Activated CD8-positive, alpha-beta T cell treated with anti-CD3 and anti-CD28 coated beads for 36 hours (primary cell): ENCODE measurements around the gene ZNF346. TPM values are rescaled to one million over a fixed set of nuclear protein-coding genes. Genes with fewer than 3 reads are reported as not detected.

ENCODE experiments used
- ATAC-seq: fragments of 200-7000 bp; cut with Tn5 transposase; one replicate; pipeline ENCODE4 v1.10.0; 2021; ENCODE audit warnings: mild to moderate bottlenecking, moderate library complexity
- CTCF ChIA-PET: fragments of 350-600 bp; sonication (Branson Sonifier 250); formaldehyde crosslinking; loops from one replicate; lab custom pipeline; 2021; ENCODE audit warnings: antibody characterized with exemption; lab: Charles Lee
- POLR2A ChIA-PET: fragments of 350-600 bp; sonication (Branson Sonifier 250); formaldehyde crosslinking; loops from one replicate; lab custom pipeline; 2021; ENCODE audit warnings: antibody characterized with exemption; lab: Charles Lee
- DNase-seq: peaks from one replicate; pipeline ENCODE4 v3.0.0-alpha.2; 2020
- H3K27ac Mint-ChIP-seq: one replicate; pipeline ENCODE4 v1.8.0; 2021; ENCODE audit warnings: mild to moderate bottlenecking, mixed read lengths
- H3K27me3 Mint-ChIP-seq: one replicate; pipeline ENCODE4 v1.8.0; 2021; ENCODE audit warnings: mixed read lengths
- H3K36me3 Mint-ChIP-seq: one replicate; pipeline ENCODE4 v1.8.0; 2021; ENCODE audit warnings: low read depth, mixed read lengths
- H3K4me1 Mint-ChIP-seq: one replicate; pipeline ENCODE4 v1.8.0; 2021; ENCODE audit warnings: low read depth, mixed read lengths
- H3K4me3 Mint-ChIP-seq: one replicate; pipeline ENCODE4 v1.8.0; 2021; ENCODE audit warnings: mild to moderate bottlenecking, moderate library complexity, mixed read lengths
- H3K9me3 Mint-ChIP-seq: one replicate; pipeline ENCODE4 v1.8.0; 2021; ENCODE audit warnings: mixed read lengths
- intact Hi-C: fragments of 100-400 bp; cut with micrococcal nuclease; formaldehyde crosslinking; loops from one replicate; pipeline ENCODE4 v1.10.0; 2022
- total RNA-seq, 2 experiments: library from RNA; stranded (reverse); gene quantifications; one replicate each; pipeline ENCODE4 v1.2.3, GENCODE V29; 2021
- TF ChIP-seq, protein P1 (sequence below): fragments of 200-600 bp; IDR thresholded peaks from one replicate; pipeline ENCODE4 v1.8.0; 2022; ENCODE audit warnings: antibody characterized with exemption, mild to moderate bottlenecking

The ZNF346 gene
- total RNA-seq, 2 experiments from 2014 or later = 15.0 to 17.0 TPM

DNA sequence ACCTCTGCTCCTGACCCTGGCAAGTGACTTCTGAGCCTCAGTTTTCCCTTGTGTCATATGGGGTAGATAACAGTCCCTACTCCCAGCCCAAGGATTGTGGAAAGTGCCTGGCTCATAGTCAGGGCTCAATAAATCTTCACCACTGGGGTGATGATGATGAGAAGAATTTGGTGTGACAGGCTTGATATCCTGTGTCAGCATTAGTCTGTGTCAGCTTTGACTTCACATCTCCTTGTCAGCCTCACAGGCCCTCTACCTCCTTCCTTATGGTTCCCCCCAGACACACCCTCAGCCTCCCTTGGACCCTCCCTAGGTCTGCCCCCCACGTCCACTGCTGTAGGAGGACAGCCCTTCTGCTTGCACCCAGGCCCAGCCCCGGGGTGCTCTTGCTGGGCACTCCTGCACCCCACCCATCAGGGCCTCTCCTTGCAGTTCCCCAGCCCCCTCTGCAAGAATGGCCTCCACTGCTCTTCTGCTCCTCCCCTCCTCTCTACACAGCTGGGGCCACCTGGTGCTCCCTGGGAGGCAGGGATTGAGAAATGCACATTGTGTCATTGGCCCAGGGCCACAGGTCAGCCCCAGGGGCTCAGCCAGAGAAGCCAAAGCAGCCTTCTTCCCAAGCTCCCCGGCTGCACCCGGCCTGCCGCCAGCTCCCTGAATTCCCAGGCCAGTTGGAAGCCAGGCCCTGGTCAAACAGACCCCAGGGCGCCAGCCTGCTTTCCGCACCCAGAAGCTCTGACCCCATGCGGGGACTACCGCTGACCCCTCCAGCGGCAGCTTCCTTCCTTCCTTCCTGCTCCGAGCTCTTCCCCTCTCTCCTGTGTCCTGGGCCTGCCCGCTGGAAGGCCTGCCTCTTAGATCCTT, 72.0 kb downstream of the ZNF346 start:
- TF ChIP-seq, protein P1, sequence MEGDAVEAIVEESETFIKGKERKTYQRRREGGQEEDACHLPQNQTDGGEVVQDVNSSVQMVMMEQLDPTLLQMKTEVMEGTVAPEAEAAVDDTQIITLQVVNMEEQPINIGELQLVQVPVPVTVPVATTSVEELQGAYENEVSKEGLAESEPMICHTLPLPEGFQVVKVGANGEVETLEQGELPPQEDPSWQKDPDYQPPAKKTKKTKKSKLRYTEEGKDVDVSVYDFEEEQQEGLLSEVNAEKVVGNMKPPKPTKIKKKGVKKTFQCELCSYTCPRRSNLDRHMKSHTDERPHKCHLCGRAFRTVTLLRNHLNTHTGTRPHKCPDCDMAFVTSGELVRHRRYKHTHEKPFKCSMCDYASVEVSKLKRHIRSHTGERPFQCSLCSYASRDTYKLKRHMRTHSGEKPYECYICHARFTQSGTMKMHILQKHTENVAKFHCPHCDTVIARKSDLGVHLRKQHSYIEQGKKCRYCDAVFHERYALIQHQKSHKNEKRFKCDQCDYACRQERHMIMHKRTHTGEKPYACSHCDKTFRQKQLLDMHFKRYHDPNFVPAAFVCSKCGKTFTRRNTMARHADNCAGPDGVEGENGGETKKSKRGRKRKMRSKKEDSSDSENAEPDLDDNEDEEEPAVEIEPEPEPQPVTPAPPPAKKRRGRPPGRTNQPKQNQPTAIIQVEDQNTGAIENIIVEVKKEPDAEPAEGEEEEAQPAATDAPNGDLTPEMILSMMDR = no peak
- Mint-ChIP-seq H3K9me3 (no peaks in the 10 kb centered on the region), H3K4me1 (no peaks in the 10 kb centered on the region), H3K27ac (no peak overlapping the region), H3K27me3 (peaks cover 2% of the 10 kb centered on the region), H3K4me3 (no peak overlapping the region), H3K36me3 (no peaks in the 10 kb centered on the region)
- ATAC-seq = no peak
- ChIA-PET CTCF (interaction anchor here (0.7 kb wide), 1 partner anchor 9 kb away, joined by 3 read pairs; no protein-coding TSS in a partner anchor), POLR2A (no interaction called here)
- DNase-seq = no peak
- intact Hi-C loops = no loop called here

DNA sequence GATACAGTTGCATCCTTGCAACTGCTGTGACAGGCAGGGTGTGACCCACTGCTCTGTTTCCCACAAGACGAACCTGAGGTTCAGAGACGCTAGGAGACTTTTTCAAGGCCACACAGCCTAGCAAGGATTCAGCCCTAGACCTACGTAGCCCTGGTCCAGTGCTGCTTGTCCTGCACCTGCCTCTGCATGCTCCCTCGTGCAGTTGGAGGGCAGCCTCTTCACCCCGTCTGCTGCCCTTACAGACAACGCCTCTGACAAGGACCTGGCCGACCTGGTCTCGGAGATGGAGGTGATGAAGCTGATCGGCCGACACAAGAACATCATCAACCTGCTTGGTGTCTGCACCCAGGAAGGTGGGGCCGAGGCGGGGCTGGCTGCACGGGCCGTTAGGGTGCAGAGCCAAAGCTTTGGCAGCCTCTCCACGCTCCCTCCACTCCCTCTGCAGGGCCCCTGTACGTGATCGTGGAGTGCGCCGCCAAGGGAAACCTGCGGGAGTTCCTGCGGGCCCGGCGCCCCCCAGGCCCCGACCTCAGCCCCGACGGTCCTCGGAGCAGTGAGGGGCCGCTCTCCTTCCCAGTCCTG, 72.7 kb downstream of the ZNF346 start:
- Mint-ChIP-seq H3K36me3 (no peaks in the 10 kb centered on the region), H3K27ac (no peak overlapping the region), H3K27me3 (peaks cover 2% of the 10 kb centered on the region), H3K4me1 (no peaks in the 10 kb centered on the region), H3K4me3 (no peak overlapping the region), H3K9me3 (no peaks in the 10 kb centered on the region)
- ATAC-seq = no peak
- intact Hi-C loops = no loop called here
- TF ChIP-seq, protein P1 = no peak
- DNase-seq = no peak
- ChIA-PET POLR2A (no interaction called here), CTCF (interaction anchor here (0.7 kb wide), 1 partner anchor 9 kb away, joined by 3 read pairs; no protein-coding TSS in a partner anchor)

DNA sequence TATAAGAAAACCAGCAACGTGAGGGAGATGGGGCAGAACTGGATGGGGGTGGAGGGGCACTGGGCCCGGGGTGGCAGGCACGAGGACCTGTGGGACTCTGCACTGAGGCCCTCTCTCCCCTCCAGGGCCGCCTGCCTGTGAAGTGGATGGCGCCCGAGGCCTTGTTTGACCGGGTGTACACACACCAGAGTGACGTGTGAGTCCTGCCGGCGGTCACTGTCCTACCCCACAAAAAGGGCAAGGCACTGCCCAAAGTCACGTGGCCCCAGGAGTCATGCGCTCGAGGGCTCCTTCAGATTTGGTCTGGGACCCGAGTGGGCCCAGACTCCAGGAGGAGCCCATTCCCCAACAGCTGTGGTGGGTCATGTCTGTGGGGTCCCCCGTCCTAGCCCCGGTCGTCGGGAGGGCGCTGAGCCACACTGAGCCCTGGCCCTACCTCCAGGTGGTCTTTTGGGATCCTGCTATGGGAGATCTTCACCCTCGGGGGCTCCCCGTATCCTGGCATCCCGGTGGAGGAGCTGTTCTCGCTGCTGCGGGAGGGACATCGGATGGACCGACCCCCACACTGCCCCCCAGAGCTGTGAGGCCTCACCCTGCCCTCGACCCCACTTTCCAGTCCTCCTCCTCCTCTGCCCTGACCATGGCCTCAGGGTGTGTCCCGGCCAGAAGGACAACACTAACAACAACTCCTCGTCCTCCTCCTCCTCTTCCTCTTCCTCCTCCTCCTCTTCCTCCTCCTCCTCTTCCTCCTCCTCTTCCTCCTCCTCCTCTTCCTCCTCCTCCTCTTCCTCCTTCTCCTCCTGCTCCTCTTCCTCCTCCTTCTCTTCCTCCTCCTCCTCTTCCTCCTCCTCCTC, 73.9 kb downstream of the ZNF346 start:
- no peaks in the 10 kb centered on the region for H3K36me3 Mint-ChIP-seq
- ChIA-PET CTCF (no interaction called here), POLR2A (no interaction called here)
- no peaks in the 10 kb centered on the region for H3K27me3 Mint-ChIP-seq
- H3K4me3 Mint-ChIP-seq = no peak overlapping the region
- no peaks in the 10 kb centered on the region for H3K4me1 Mint-ChIP-seq
- ATAC-seq (peak; percentile 51), DNase-seq (no peak)
- intact Hi-C loops = no loop called here
- no peaks in the 10 kb centered on the region for H3K9me3 Mint-ChIP-seq
- TF ChIP-seq, protein P1 = no peak
- H3K27ac Mint-ChIP-seq = no peak overlapping the region

DNA sequence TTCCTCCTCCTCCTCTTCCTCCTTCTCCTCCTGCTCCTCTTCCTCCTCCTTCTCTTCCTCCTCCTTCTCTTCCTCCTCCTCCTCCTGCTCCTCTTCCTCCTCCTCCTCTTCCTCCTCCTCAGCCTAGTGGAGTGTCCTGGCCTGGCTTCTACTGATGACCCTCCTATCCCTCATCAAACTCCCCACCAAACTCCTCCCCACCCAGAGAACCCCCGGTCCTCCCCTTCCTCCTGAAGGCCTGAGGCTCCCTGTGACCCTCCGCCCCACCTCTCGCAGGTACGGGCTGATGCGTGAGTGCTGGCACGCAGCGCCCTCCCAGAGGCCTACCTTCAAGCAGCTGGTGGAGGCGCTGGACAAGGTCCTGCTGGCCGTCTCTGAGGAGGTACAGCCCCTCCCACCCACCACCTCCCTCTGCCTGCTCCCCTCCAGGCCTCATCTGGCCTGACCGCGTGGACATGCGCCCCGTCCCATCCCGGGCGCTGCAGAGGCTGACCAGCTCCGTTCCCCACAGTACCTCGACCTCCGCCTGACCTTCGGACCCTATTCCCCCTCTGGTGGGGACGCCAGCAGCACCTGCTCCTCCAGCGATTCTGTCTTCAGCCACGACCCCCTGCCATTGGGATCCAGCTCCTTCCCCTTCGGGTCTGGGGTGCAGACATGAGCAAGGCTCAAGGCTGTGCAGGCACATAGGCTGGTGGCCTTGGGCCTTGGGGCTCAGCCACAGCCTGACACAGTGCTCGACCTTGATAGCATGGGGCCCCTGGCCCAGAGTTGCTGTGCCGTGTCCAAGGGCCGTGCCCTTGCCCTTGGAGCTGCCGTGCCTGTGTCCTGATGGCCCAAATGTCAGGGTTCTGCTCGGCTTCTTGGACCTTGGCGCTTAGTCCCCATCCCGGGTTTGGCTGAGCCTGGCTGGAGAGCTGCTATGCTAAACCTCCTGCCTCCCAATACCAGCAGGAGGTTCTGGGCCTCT, 74.8 kb downstream of the ZNF346 start:
- TF ChIP-seq, protein P1 = no peak
- DNase-seq (no peak), ATAC-seq (no peak)
- POLR2A ChIA-PET = interaction anchor here (0.7 kb wide), 1 partner anchor 11 kb away, joined by 3 read pairs; no protein-coding TSS in a partner anchor
- intact Hi-C loops = no loop called here
- H3K4me3 Mint-ChIP-seq = no peak overlapping the region
- CTCF ChIA-PET = interaction anchor here (0.6 to 2.5 kb wide), 4 partner anchors 12 to 437 kb away, joined by 3 to 7 read pairs (median 4); no protein-coding TSS in a partner anchor
- no peaks in the 10 kb centered on the region for H3K9me3 Mint-ChIP-seq
- no peaks in the 10 kb centered on the region for H3K4me1 Mint-ChIP-seq
- H3K36me3 Mint-ChIP-seq = no peaks in the 10 kb centered on the region
- H3K27ac Mint-ChIP-seq = no peak overlapping the region
- no peaks in the 10 kb centered on the region for H3K27me3 Mint-ChIP-seq
